Epithelial cell of proximal tubule (primary cell): ENCODE data around the gene FHOD1. TPM values are rescaled to one million over a fixed set of nuclear protein-coding genes. Genes with fewer than 3 reads are reported as not detected.
A peak's percentile ranks its signal among the peaks of the same experiment; 100 is the strongest.

Experiments used
- DNase-seq: peaks from one replicate; pipeline ENCODE4 v3.0.0-alpha.2; 2011; ENCODE audit warnings: low read depth
- H3K4me3 ChIP-seq: 2 replicates; pipeline ENCODE4 v1.5.1; 2011; ENCODE audit warnings: low read depth, mild to moderate bottlenecking, low read length
- CTCF ChIP-seq: conservative IDR thresholded peaks from 2 replicates; pipeline ENCODE4 v1.5.1; 2012; ENCODE audit warnings: low read depth, mild to moderate bottlenecking, low read length
- total RNA-seq: library from RNA; depleted of rRNA; stranded (reverse); fragments of >200 nt; gene quantifications from 2 replicates; pipeline ENCODE4 v1.2.3, GENCODE V29; 2015

FHOD1 gene
- total RNA-seq, 1 donor from 2014 or later: 20.1 TPM

DNA sequence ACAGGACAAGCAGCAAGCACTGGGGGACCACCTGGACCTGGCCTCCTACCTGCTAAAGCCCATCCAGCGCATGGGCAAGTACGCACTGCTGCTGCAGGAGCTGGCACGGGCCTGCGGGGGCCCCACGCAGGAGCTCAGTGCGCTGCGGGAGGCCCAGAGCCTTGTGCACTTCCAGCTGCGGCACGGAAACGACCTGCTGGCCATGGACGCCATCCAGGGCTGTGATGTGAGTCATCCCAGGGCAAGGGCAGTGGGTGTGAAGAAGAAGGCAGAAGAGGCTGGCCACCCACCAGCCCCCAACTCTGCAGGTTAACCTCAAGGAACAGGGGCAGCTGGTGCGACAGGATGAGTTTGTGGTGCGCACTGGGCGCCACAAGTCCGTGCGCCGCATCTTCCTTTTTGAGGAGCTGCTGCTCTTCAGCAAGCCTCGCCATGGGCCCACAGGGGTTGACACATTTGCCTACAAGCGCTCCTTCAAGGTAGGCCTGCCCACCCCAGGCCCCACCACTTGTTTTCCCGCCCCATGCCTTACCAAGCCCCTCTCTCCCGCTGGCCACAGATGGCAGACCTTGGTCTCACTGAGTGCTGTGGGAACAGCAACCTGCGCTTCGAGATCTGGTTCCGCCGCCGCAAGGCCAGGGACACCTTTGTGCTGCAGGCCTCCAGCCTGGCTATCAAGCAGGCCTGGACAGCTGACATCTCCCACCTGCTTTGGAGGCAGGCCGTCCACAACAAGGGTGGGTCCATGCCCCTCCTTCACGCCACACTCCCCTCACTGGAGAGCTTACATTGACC, 39.4 kb upstream of the FHOD1 start:
- DNase-seq: no peak
- H3K4me3 ChIP-seq: no peak overlapping the region
- TF ChIP-seq CTCF: no peak

DNA sequence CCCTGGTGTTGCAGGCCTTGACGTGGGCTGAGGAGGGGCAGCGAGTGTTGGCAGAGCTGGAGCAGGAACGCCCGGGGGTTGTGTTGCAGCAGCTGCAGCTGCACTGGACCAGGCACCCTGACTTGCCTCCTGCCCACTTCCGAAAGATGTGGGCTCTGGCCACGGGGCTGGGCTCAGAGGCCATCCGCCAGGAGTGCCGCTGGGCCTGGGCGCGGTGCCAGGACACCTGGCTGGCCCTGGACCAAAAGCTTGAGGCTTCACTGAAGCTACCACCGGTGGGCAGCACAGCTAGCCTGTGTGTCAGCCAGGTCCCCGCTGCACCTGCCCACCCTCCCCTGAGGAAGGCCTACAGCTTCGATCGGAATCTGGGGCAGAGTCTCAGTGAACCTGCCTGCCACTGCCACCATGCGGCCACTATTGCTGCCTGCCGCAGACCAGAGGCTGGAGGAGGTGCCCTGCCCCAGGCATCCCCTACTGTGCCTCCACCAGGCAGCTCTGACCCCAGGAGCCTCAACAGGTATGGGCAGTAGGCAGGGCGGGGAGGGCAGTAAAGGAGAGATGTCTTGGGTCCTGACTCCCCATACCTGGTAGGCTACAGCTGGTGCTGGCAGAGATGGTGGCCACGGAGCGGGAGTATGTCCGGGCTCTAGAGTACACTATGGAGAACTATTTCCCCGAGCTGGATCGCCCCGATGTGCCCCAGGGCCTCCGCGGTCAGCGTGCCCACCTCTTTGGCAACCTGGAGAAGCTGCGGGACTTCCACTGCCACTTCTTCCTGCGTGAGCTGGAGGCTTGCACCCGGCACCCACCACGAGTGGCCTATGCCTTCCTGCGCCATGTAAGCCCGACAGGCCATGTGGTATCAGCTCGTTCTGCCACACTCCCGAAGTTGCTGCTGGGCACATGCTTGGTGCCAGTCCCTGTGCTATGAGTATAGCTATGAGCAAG, 37.7 kb upstream of the FHOD1 start:
- H3K4me3 ChIP-seq: no peak overlapping the region
- TF ChIP-seq CTCF: peak; percentile 60
- no peak for DNase-seq

DNA sequence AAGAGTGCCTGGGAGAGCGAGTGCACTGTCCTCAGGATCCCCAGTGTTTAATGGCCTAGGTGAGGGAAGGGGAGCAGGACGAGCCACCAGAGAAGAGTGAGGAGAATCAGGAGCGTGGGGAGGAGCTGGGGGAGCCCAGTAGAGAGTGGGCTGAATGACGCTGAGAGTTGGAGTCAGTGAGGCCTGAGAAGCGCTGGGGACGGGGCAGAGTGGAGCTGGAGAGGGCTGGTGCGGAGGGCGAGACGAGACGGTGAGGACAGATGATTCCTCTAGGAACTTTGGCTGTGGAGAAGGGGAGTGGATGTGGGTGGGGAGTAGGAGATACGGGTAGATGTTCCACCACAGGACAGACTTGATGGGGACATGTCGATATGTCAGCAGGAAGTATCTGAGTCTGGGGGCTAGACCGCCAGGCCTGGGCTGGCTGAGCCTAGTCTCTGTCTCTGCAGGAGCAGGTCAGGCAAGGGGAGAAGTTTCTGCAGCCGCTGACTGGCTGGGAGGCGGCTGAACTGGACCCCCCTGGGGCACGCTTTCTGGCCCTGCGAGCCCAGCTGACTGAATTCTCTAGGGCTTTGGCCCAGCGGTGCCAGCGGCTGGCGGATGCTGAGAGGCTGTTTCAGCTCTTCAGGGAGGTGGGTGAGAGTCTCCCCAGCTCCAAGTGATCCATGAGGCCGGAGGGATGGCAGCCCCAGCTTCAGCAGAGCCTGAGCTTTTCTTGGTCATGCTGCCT, 36.7 kb upstream of the FHOD1 start:
- no peak overlapping the region for H3K4me3 ChIP-seq
- TF ChIP-seq CTCF: no peak
- no peak for DNase-seq

- no peak overlapping the region for H3K4me3 ChIP-seq
- DNase-seq: no peak
- no peak for TF ChIP-seq CTCF
Observed at GRCh38 chr16:67283039-67283825, 36.0 kb upstream of the FHOD1 start.

DNA sequence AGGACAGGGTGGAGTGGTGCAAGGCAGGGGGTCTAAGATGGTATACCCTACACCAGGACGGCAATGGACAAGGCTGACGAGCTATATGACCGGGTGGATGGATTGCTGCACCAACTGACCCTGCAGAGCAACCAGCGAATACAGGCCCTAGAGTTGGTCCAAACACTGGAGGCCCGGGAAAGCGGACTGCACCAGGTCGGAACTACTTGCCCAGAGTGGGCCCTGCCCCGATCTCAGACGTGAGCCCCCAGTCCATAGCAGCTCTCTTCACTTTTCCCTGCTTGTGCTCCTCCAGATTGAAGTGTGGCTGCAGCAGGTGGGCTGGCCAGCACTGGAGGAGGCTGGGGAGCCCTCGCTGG, 35.1 kb upstream of the FHOD1 start:
- no peak for TF ChIP-seq CTCF
- no peak for DNase-seq
- H3K4me3 ChIP-seq: no peak overlapping the region
